Endothelial cell of umbilical vein (primary cell): ENCODE measurements around the gene ADORA2B. TPM values are rescaled to one million over a fixed set of nuclear protein-coding genes. Genes with fewer than 3 reads are reported as not detected.

Experiments
- BruUV-seq: library from RNA; stranded (reverse); fragments of 400-500 nt; replicated peaks from 2 replicates; lab custom pipeline; 2021; lab: Mats Ljungman, UMichigan
- CTCF ChIA-PET: fragments of 300-600, 350-600 bp; sonication (Branson Sonifier 250); formaldehyde crosslinking; loops from one replicate; lab custom pipeline; 2021; ENCODE audit warnings: antibody characterized with exemption, inconsistent platforms; lab: Charles Lee
- POLR2A ChIA-PET: fragments of 300-600, 350-600 bp; sonication (Branson Sonifier 250); formaldehyde crosslinking; loops from one replicate; lab custom pipeline; 2021; ENCODE audit warnings: antibody characterized with exemption, inconsistent platforms; lab: Charles Lee
- DNase-seq: peaks from one replicate; pipeline ENCODE4 v3.0.0-alpha.2; 2011; ENCODE audit warnings: low read depth, low spot score
- FAIRE-seq: peaks from 2 replicates; lab custom pipeline; 2011; peaks lifted over from hg19 to GRCh38; lab: Jason Lieb, UNC
- H2AFZ ChIP-seq: 2 replicates; pipeline ENCODE4 v1.6.0; 2012; ENCODE audit warnings: low read depth, low read length, control low read depth, inconsistent platforms
- H3K27ac ChIP-seq: 2 replicates; pipeline ENCODE4 v1.5.1; 2011; ENCODE audit warnings: low read depth, mild to moderate bottlenecking, control low read depth, low read length, moderate library complexity; ENCODE audit not compliant: insufficient read depth
- H3K27me3 ChIP-seq, 2 experiments: 2 replicates each; pipeline versions ENCODE4 v1.6.0 to v1.6.1; 2011; ENCODE audit warnings: low read length in 2 of 2, mixed read lengths in 1 of 2; ENCODE audit not compliant: control insufficient read depth in 2 of 2, insufficient read depth in 2 of 2
- H3K36me3 ChIP-seq, 2 experiments: 2 replicates in 1 of 2; 3 replicates in 1 of 2; pipeline ENCODE4 v1.5.1; 2011; ENCODE audit warnings: low read length in 2 of 2, mild to moderate bottlenecking in 1 of 2, moderate library complexity in 1 of 2; ENCODE audit not compliant: control insufficient read depth in 2 of 2, insufficient read depth in 2 of 2; ENCODE audit errors: extremely low read depth in 1 of 2
- H3K4me1 ChIP-seq: 3 replicates; pipeline ENCODE4 v1.5.1; 2011; ENCODE audit warnings: mild to moderate bottlenecking, low read length; ENCODE audit not compliant: control insufficient read depth, insufficient read depth; ENCODE audit errors: extremely low read depth
- H3K4me2 ChIP-seq: 2 replicates; pipeline ENCODE4 v1.6.1; 2011; ENCODE audit warnings: low read length, control low read depth, mixed read lengths; ENCODE audit not compliant: insufficient read depth
- H3K4me3 ChIP-seq, 3 experiments: fragments of 200-600 bp in 1 of 3; sonication (generic), shearing (Covaris generic) in 1 of 3; replicated peaks in 1 of 3; 2 replicates each; pipeline ENCODE4 v1.5.1; 2011 to 2016; ENCODE audit warnings: control low read depth in 3 of 3, low read length in 3 of 3, mild to moderate bottlenecking in 2 of 3, inconsistent platforms in 1 of 3, low read depth in 1 of 3, moderate library complexity in 1 of 3; ENCODE audit not compliant: insufficient read depth in 1 of 3
- H3K79me2 ChIP-seq: 2 replicates; pipeline ENCODE4 v1.6.0; 2012; ENCODE audit warnings: low read length, inconsistent platforms; ENCODE audit not compliant: control insufficient read depth, insufficient read depth
- H3K9ac ChIP-seq: replicated peaks from 2 replicates; pipeline ENCODE3; 2011; ENCODE audit warnings: low read length, control low read depth; ENCODE audit not compliant: insufficient read depth; ENCODE audit errors: extremely low read depth
- H3K9me1 ChIP-seq: replicated peaks from 3 replicates; pipeline ENCODE4 v1.6.0; 2011; ENCODE audit warnings: mild to moderate bottlenecking, low read length; ENCODE audit not compliant: control insufficient read depth, insufficient read depth; ENCODE audit errors: extremely low read depth
- H3K9me3 ChIP-seq: replicated peaks from 2 replicates; pipeline ENCODE4 v1.5.1; 2012; ENCODE audit warnings: low read length, inconsistent platforms; ENCODE audit not compliant: control insufficient read depth, insufficient read depth
- H4K20me1 ChIP-seq: replicated peaks from 2 replicates; pipeline ENCODE3; 2011; ENCODE audit warnings: mild to moderate bottlenecking, low read length; ENCODE audit not compliant: control insufficient read depth, insufficient read depth; ENCODE audit errors: extremely low read depth
- EZH2 ChIP-seq: IDR thresholded peaks from 2 replicates; pipeline ENCODE4 v1.6.1; 2012; ENCODE audit warnings: borderline replicate concordance, low read depth, mild to moderate bottlenecking, moderate library complexity, low read length, inconsistent platforms; ENCODE audit not compliant: severe bottlenecking
- FOS ChIP-seq: IDR thresholded peaks from 2 replicates; pipeline ENCODE4 v1.6.1; 2011; ENCODE audit warnings: mild to moderate bottlenecking, low read length, moderate library complexity, borderline replicate concordance; ENCODE audit not compliant: insufficient read depth
- GATA2 ChIP-seq: IDR thresholded peaks from 2 replicates; pipeline ENCODE4 v1.7.0; 2011; ENCODE audit warnings: low read depth, mild to moderate bottlenecking, moderate library complexity, mixed read lengths, low read length; ENCODE audit not compliant: insufficient read length, insufficient read depth
- JUN ChIP-seq: IDR thresholded peaks from 2 replicates; pipeline ENCODE4 v1.6.1; 2011; ENCODE audit warnings: borderline replicate concordance, low read depth; ENCODE audit not compliant: insufficient read length, insufficient read depth
- MYC ChIP-seq: IDR thresholded peaks from one replicate; pipeline ENCODE4 v1.6.1; 2011; ENCODE audit warnings: mild to moderate bottlenecking, low read depth, low read length
- POLR2A ChIP-seq: IDR thresholded peaks from 2 replicates; pipeline ENCODE4 v1.6.1; 2012; ENCODE audit warnings: low read depth, mild to moderate bottlenecking, control low read depth, low read length
- POLR2AphosphoS5 ChIP-seq: IDR thresholded peaks from 2 replicates; pipeline ENCODE4 v1.6.1; 2012; ENCODE audit warnings: low read depth, mild to moderate bottlenecking, control low read depth, low read length, moderate library complexity; ENCODE audit not compliant: insufficient read depth
- dilution Hi-C: fragments of 300-500 bp; cut with MboI; formaldehyde crosslinking; loops from one replicate; pipeline ENCODE4 v1.15.0; 2019; ENCODE audit warnings: low sequenced_read_pairs; ENCODE audit not compliant: extremely low pct_ligation_motif_present
- intact Hi-C: fragments of 100-400 bp; cut with micrococcal nuclease; formaldehyde crosslinking; loops from one replicate; pipeline ENCODE4 v1.10.0; 2022
- polyA plus RNA-seq, 4 experiments: library from polyadenylated mRNA; depleted of rRNA in 3 of 4; stranded (reverse) in 3 of 4; unstranded in 1 of 4; fragments of >200 nt; gene quantifications; 2 replicates each; pipeline versions ENCODE4 v1.2.1 to v1.2.3, GENCODE V29; 2011 to 2012; ENCODE audit warnings: missing spikeins in 1 of 4
- total RNA-seq: library from RNA; stranded (reverse); gene quantifications from 2 replicates; pipeline ENCODE4 v1.2.3, GENCODE V29; 2021
- TF ChIP-seq, protein P1 (sequence below): IDR thresholded peaks from 2 replicates; pipeline ENCODE4 v1.6.1; 2011; ENCODE audit not compliant: insufficient read depth, insufficient read length
- TF ChIP-seq, protein P2 (sequence below), 2 donors: IDR thresholded peaks; 1 replicate in 1 of 2; 2 replicates in 1 of 2; pipeline ENCODE4 v1.5.1; 2011; ENCODE audit warnings: low read length in 2 of 2, mild to moderate bottlenecking in 2 of 2, moderate library complexity in 2 of 2, control low read depth in 1 of 2, inconsistent platforms in 1 of 2, low read depth in 1 of 2; ENCODE audit not compliant: insufficient read depth in 1 of 2; ENCODE audit errors: extremely low read depth in 1 of 2

ADORA2B gene
- total and polyA plus RNA-seq, 2 donors (not counting 3 experiments of a cell fraction or from before 2014, with no cell fraction given) = 8.8 to 9.8 TPM

DNA sequence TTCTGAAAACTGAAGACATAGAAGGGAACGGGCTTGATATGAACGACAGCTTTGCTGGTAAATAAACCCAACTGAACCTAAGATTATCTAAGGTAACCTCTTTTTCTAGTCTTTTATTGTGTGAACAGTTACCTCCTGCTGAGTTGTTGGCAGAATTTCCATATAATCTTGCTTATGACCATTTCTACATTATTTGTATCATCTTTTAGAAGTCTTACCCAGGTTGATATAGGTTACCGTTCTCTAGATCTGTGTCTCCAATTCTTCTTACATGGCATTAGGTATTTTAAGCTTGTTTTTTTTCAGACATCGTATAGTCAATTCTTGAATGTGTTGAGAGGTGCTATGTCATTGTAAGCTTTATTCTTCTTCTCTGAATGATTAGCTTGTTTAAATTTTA, 79.0 kb downstream of the ADORA2B start:
- no TSS peak for BruUV-seq
- Histone ChIP-seq H4K20me1 (no peaks in the 10 kb centered on the region), H2AFZ (no peak overlapping the region), H3K9ac (no peak overlapping the region), H3K36me3 (peaks cover 22 to 38% of the 10 kb centered on the region in 2 experiments), H3K27me3 (no peaks in the 10 kb centered on the region), H3K9me1 (no peaks in the 10 kb centered on the region), H3K4me2 (no peak overlapping the region), H3K4me3 (no peak overlapping the region), H3K79me2 (peaks cover 39% of the 10 kb centered on the region), H3K27ac (no peak overlapping the region), H3K4me1 (peaks cover 21% of the 10 kb centered on the region), H3K9me3 (no peaks in the 10 kb centered on the region)
- TF ChIP-seq, protein P1, sequence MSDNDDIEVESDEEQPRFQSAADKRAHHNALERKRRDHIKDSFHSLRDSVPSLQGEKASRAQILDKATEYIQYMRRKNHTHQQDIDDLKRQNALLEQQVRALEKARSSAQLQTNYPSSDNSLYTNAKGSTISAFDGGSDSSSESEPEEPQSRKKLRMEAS = no peak
- no peak for TF ChIP-seq JUN
- FAIRE-seq (no peak), DNase-seq (no peak)
- intact Hi-C loops (loop anchor here (10.0 kb wide), 1 partner anchor 261 kb away; no protein-coding TSS in a partner anchor), dilution Hi-C loops (no loop called here)
- ChIA-PET CTCF (interaction anchor here (1.0 kb wide), 1 partner anchor 10 kb away, joined by 6 read pairs; no protein-coding TSS in a partner anchor), POLR2A (no interaction called here)

DNA sequence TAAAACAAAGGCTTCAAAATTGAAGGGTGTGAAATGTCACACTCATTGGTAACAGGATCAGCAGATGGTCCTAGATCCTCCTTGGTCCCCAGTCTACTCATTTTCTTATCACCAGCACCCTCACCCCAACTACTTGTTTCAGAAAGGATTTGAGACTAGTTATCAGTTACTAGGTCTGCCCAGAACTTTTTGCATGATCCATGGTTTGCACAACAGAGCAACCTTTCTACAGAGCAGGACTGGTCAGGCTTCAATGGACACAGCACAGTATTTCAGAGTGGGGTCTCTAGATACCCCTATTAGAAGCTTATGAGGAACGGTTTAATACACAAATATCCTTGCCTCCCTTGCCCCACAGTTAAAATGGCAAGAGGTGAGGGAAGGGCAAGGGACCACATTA, 80.3 kb downstream of the ADORA2B start:
- CTCF ChIA-PET = interaction anchor here (1.9 kb wide), 1 partner anchor 11 kb away, joined by 7 read pairs; no protein-coding TSS in a partner anchor
- Histone ChIP-seq H3K36me3 (peaks cover 22 to 45% of the 10 kb centered on the region in 2 experiments), H3K27me3 (no peaks in the 10 kb centered on the region), H3K4me1 (peaks cover 24% of the 10 kb centered on the region), H3K4me3 (no peak overlapping the region), H3K9me3 (no peaks in the 10 kb centered on the region), H3K9me1 (no peaks in the 10 kb centered on the region), H3K9ac (no peak overlapping the region), H3K79me2 (peaks cover 35% of the 10 kb centered on the region), H4K20me1 (no peaks in the 10 kb centered on the region), H3K4me2 (no peak overlapping the region), H3K27ac (no peak overlapping the region), H2AFZ (no peak overlapping the region)
- intact Hi-C loops (loop anchor here (10.0 kb wide), 1 partner anchor 260 kb away; no protein-coding TSS in a partner anchor), dilution Hi-C loops (no loop called here)
- no peak for TF ChIP-seq GATA2
- TF ChIP-seq FOS = no peak
- TF ChIP-seq, protein P2, sequence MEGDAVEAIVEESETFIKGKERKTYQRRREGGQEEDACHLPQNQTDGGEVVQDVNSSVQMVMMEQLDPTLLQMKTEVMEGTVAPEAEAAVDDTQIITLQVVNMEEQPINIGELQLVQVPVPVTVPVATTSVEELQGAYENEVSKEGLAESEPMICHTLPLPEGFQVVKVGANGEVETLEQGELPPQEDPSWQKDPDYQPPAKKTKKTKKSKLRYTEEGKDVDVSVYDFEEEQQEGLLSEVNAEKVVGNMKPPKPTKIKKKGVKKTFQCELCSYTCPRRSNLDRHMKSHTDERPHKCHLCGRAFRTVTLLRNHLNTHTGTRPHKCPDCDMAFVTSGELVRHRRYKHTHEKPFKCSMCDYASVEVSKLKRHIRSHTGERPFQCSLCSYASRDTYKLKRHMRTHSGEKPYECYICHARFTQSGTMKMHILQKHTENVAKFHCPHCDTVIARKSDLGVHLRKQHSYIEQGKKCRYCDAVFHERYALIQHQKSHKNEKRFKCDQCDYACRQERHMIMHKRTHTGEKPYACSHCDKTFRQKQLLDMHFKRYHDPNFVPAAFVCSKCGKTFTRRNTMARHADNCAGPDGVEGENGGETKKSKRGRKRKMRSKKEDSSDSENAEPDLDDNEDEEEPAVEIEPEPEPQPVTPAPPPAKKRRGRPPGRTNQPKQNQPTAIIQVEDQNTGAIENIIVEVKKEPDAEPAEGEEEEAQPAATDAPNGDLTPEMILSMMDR (IDR thresholded peaks at IDR 0.05; ENCODE audit: extremely low read depth in 1 of 2, insufficient read depth in 1 of 2, low read depth in 1 of 2, low read length in 2 of 2) = no peak
- no peak for TF ChIP-seq JUN
- no peak for TF ChIP-seq MYC
- TF ChIP-seq EZH2 = no peak
- no peak for TF ChIP-seq POLR2A
- TF ChIP-seq POLR2AphosphoS5 = no peak
- TF ChIP-seq, protein P1 = no peak
- BruUV-seq = no TSS peak
- POLR2A ChIA-PET = no interaction called here
- FAIRE-seq = no peak
- no peak for DNase-seq
